ENCODE measurements around the gene CDC42EP1.
"Not testable (repeated sequence)": the region's sequence is repeated elsewhere in the genome, so short reads cannot be mapped to it uniquely, and the experiment has no call there.

CDC42EP1 gene

DNA sequence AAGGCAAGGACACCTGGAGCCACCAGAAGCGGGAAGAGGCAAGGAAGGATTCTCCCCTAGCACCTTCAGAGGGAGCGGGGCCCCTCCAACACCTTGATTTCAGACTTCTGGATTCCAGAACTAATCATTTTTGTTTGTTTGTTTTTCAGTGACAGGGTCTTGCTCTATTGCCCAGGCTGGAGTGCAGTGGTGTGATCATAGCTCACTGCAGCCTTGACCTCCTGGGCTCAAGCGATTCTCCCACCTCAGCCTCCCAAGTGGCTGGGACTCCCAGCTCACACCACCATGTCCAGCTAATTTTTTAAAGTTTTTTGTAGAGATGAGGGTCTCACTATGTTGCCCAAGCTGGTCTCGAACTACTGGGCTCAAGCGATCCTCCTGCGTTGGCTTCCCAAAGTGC, 20.5 kb upstream of the CDC42EP1 start:
- not testable (repeated sequence) for H3K9ac ChIP-seq (ENCODE audit: low read length); H3K9me3 ChIP-seq (ENCODE audit: control insufficient read depth, low read length); H3K36me3 ChIP-seq (ENCODE audit: control insufficient read depth, insufficient read depth, low read length); H3K27me3 ChIP-seq (ENCODE audit: control insufficient read depth, insufficient read depth, low read length); H3K4me3 ChIP-seq (ENCODE audit: low read length)
- peaks cover 34% of the 10 kb centered on the region for H3K4me1 ChIP-seq (ENCODE audit: control insufficient read depth, insufficient read depth, low read length)

DNA sequence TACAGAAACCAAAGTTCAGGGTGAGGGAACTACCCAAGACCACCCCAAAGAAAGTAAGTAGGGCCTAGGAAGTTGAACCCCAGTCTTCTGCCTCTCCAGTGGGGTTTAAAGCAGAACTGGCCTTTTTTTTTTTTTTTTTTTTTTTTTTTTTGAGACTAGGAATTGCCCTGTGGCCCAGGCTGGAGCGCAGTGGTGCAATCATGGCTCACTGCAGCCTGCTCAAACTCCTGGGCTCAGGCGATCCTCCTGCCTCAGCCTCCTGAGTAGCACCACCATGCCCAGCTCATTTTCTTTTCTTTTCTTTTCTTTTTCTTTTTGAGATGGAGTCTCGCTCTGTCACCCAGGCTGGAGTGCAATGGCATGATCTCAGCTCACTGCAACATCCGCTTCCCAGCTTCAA, 17.9 kb upstream of the CDC42EP1 start:
- H3K36me3 ChIP-seq (ENCODE audit: control insufficient read depth, insufficient read depth, low read length) = not testable (repeated sequence)
- peak overlapping the region; percentile 65 for H3K9ac ChIP-seq (ENCODE audit: low read length)

DNA sequence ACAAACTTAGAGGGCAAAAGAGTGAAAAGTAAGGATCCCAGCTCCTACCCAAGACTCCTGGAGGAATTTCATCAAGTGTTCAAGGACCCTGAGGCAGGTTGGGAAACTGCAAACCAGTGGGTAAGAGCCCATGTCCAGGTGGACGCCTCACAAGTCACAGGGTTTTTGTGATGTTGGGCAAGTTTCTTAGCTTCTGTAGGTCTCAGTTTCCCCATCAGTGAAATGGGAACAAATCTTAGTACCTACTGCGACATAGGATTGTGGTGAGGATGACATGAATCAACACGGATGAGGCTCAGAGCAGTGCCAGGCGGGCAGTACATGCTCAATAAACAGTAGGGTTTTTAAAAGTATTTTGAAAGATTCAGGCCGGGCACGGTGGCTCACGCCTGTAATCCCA, 17.3 kb upstream of the CDC42EP1 start:
- Histone ChIP-seq H3K27me3 (ENCODE audit: control insufficient read depth, insufficient read depth, low read length) (no peaks in the 10 kb centered on the region), H3K4me1 (ENCODE audit: control insufficient read depth, insufficient read depth, low read length) (peaks cover 65% of the 10 kb centered on the region), H3K9me3 (ENCODE audit: control insufficient read depth, low read length) (no peaks in the 10 kb centered on the region), H3K9ac (ENCODE audit: low read length) (no peak overlapping the region), H3K4me3 (ENCODE audit: low read length) (no peak overlapping the region), H3K36me3 (ENCODE audit: control insufficient read depth, insufficient read depth, low read length) (no peaks in the 10 kb centered on the region)

More for the DNA sequence above, 17.9 kb upstream of the CDC42EP1 start:
- not testable (repeated sequence) for H3K9me3 ChIP-seq (ENCODE audit: control insufficient read depth, low read length); H3K4me3 ChIP-seq (ENCODE audit: low read length); H3K27me3 ChIP-seq (ENCODE audit: control insufficient read depth, insufficient read depth, low read length)
- H3K4me1 ChIP-seq (ENCODE audit: control insufficient read depth, insufficient read depth, low read length) = peaks cover 61% of the 10 kb centered on the region

DNA sequence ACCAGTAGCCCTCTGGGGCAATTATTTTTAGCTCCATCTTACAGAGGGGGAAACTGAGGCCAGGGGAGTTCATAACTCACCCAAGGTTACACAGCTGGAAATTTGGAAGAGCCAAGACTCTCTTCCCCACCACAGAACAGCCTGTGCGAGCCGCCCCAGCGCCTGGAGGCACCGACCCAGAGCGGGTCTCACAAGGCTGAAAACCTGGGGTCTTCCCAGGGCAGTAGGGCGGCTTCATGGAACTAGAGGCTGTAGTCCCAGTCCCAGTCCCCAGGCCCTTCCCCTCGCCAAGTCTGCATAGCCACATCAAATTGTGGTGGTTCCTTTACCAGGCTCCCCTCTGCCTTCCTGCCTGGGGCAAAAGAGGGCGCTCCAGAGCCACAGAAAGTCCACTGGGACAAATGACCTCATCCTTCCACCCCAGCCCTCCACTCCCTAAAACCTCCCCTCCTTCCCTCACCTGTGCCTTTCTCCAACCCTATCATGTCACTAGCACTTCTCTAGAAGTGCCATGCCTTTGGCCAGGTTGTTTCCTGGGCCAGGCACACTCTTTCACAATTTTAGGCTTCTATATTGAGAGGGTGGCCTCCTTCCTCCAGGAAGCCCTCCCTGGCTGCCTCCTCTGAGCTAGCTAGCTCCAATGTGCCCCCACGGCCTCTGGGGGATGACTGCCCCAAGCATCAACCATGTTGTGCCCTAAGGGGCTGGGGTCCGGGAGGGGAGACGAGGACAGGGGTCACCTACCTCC, 15.2 kb upstream of the CDC42EP1 start:
- no peaks in the 10 kb centered on the region for H3K9me3 ChIP-seq (ENCODE audit: control insufficient read depth, low read length)
- H3K27me3 ChIP-seq (ENCODE audit: control insufficient read depth, insufficient read depth, low read length) = no peaks in the 10 kb centered on the region
- peak overlapping the region; percentile 87 for H3K9ac ChIP-seq (ENCODE audit: low read length)
- H3K4me1 ChIP-seq (ENCODE audit: control insufficient read depth, insufficient read depth, low read length) = peaks cover 60% of the 10 kb centered on the region
- peak overlapping the region; percentile 31 for H3K4me3 ChIP-seq (ENCODE audit: low read length)
- no peaks in the 10 kb centered on the region for H3K36me3 ChIP-seq (ENCODE audit: control insufficient read depth, insufficient read depth, low read length)

DNA sequence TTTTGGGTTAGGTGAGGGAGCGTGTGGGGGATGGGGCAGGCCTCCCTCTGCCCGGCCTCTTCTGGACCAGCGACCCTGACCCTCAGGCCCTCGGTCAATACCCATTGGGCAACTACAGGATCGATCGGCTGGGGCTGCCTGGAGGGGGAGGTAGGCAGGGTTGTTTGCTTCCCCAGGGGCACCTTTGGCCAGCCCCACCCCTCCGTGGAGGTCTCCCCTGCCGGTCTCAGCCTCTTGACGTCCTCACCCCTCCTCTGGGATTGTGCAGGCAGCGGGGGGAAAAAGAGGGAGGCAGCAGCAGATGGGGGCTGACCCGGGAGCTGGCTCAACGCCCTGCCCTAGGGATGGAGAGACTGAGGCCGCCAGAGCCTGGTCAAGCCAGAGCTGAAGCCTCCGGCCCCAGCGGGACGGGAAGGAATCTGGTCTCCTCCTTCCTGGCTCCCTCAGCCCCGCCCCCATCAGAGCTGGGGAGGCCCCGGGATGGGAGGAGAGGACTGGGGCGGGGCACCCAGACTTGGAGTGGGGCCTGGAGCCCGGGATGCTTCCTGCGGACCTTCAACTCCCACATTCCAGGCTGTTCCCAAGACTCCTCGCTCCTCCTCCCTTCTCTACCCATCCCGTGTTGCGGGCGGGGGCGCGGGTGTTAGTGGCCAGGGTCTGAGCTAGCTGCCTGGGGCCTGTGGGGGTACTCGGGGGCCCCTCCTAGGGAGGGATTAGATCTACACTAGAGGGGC, 14.4 kb upstream of the CDC42EP1 start:
- Histone ChIP-seq H3K36me3 (ENCODE audit: control insufficient read depth, insufficient read depth, low read length) (no peaks in the 10 kb centered on the region), H3K4me1 (ENCODE audit: control insufficient read depth, insufficient read depth, low read length) (peaks cover 54% of the 10 kb centered on the region), H3K9me3 (ENCODE audit: control insufficient read depth, low read length) (no peaks in the 10 kb centered on the region), H3K4me3 (ENCODE audit: low read length) (peak overlapping the region; percentile 31), H3K9ac (ENCODE audit: low read length) (peak overlapping the region; percentile 87), H3K27me3 (ENCODE audit: control insufficient read depth, insufficient read depth, low read length) (no peaks in the 10 kb centered on the region)

DNA sequence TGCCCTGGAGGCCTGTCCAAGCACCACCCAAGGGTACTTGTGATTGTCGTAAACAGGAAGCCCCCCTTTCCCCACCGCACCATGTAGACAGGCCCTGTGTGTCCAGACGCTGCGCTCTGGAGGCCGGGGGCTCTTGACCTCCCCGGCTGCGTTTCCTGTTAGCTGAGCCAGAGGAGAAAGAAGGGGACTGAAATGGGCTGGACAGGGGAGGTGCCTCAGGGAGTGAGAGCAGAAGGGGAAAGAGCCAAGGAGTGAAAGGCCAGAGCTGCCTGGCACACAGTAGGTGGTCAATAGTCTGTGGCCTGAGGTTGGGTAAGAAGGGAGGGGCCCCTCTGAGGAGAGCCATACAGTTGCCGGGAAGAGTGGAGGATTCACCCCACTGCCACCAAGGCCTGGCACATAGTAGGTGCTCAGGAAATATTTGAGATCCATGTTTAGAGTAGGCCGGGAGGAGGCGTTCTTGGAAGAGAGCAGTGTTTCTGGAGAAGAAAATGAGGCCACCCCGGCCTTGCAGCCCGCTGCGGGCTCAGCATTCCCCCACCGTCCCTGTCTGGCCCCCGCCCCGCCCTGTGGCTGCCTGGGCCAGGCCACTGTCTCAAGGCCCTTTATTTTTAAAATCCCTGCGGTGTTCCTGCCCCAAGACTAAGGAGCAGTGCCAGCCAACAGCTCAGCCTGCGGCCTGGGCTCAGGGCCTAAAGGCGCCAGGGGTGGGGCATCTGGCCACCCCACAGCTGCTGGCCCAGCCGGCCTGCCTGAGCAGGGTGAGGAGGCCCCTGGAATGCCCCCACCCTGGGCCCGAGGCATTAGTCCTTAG, 13.6 kb upstream of the CDC42EP1 start:
- no peak overlapping the region for H3K4me3 ChIP-seq (ENCODE audit: low read length)
- no peaks in the 10 kb centered on the region for H3K9me3 ChIP-seq (ENCODE audit: control insufficient read depth, low read length)
- peak overlapping the region; percentile 87 for H3K9ac ChIP-seq (ENCODE audit: low read length)
- H3K4me1 ChIP-seq (ENCODE audit: control insufficient read depth, insufficient read depth, low read length) = peaks cover 47% of the 10 kb centered on the region
- H3K36me3 ChIP-seq (ENCODE audit: control insufficient read depth, insufficient read depth, low read length) = no peaks in the 10 kb centered on the region
- no peaks in the 10 kb centered on the region for H3K27me3 ChIP-seq (ENCODE audit: control insufficient read depth, insufficient read depth, low read length)

DNA sequence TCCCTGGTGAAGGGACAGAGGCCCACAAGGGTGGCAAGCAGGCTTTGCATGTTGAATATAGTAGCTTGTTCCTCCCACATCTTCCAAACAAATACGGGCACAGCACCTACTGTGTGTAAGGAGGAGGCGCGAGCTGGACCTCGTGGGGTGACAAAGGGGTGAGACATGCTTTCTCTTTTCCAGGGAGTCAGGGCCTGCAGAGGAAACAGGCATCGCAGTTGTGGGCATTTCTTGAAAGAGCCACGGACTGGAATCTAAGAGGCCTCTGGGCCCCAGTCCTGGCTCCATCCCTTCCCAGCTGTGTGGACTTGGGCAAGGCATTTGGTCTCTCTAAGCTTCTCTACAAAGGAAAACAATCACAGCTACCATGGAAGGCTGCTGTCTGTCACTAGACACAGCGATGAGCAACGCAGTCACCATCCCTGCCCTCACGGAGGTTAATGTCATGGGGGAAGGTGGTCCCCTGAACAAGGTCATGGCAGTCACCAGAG, 13.0 kb upstream of the CDC42EP1 start:
- no peaks in the 10 kb centered on the region for H3K36me3 ChIP-seq (ENCODE audit: control insufficient read depth, insufficient read depth, low read length)
- no peaks in the 10 kb centered on the region for H3K9me3 ChIP-seq (ENCODE audit: control insufficient read depth, low read length)
- no peaks in the 10 kb centered on the region for H3K27me3 ChIP-seq (ENCODE audit: control insufficient read depth, insufficient read depth, low read length)
- H3K9ac ChIP-seq (ENCODE audit: low read length) = peak overlapping the region; percentile 87
- H3K4me1 ChIP-seq (ENCODE audit: control insufficient read depth, insufficient read depth, low read length) = peaks cover 47% of the 10 kb centered on the region
- no peak overlapping the region for H3K4me3 ChIP-seq (ENCODE audit: low read length)

DNA sequence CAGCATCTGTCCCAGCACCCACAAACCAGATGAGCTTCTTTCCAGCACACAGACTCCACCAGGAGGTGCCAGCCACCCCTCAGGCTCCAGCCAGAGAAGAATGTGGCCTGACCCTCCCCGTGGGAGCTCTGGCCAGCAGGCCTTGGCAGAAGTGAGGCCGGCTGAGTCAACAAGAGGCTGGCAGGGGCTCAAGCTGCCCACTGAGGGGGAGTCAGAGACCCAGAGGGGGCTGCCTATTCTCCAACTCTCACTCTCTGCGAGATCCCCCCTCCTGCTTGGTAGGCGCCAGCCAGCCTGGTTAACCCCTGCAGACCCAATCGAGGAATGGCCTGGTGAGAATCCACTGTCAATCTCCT, 10.6 kb upstream of the CDC42EP1 start:
- no peaks in the 10 kb centered on the region for H3K27me3 ChIP-seq (ENCODE audit: control insufficient read depth, insufficient read depth, low read length)
- H3K9me3 ChIP-seq (ENCODE audit: control insufficient read depth, low read length) = no peaks in the 10 kb centered on the region
- H3K36me3 ChIP-seq (ENCODE audit: control insufficient read depth, insufficient read depth, low read length) = no peaks in the 10 kb centered on the region
- H3K9ac ChIP-seq (ENCODE audit: low read length) = no peak overlapping the region
- H3K4me3 ChIP-seq (ENCODE audit: low read length) = no peak overlapping the region
- peaks cover 50% of the 10 kb centered on the region for H3K4me1 ChIP-seq (ENCODE audit: control insufficient read depth, insufficient read depth, low read length)

DNA sequence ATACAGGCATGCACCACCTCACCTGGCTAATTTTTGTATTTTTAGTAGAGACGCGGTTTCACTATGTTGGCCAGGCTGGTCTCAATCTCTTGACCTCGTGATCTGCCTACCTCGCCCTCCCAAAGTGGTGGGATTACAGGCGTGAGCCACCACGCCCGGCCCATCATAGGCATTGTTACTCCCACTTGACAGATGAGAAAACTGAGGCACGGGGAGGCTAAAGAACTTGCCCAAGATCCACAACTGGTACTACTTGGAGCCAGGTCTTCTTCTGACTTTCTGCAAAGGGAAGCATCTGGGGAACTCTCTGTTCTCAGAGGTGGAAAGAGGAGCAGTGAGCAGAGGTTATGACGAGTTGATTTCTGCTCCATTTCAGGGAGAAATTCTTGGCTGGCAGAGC, 9.4 kb upstream of the CDC42EP1 start:
- H3K9me3 ChIP-seq (ENCODE audit: control insufficient read depth, low read length); H3K27me3 ChIP-seq (ENCODE audit: control insufficient read depth, insufficient read depth, low read length); H3K4me3 ChIP-seq (ENCODE audit: low read length); H3K36me3 ChIP-seq (ENCODE audit: control insufficient read depth, insufficient read depth, low read length); H3K9ac ChIP-seq (ENCODE audit: low read length): not testable (repeated sequence)
- peaks cover 38% of the 10 kb centered on the region for H3K4me1 ChIP-seq (ENCODE audit: control insufficient read depth, insufficient read depth, low read length)

DNA sequence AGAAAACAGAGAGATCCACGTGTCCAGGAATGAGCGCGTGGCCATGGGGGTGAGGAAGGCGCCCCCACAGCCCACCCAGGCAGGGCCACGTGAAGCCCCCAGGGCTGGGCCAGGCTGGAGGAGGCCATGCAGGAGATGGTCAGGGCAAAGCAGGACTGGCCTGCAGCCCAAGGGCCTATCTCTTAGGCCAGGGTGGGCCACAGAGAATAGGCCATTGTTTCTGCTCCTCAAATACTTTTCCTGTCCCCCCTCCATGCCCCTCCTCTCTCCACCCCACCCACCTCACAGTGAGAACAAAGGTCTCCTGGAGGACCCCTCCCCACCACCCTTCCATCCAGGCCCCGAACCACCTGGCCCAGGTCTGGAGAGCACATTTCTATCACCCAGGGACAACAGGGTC, 8.3 kb upstream of the CDC42EP1 start:
- H3K36me3 ChIP-seq (ENCODE audit: control insufficient read depth, insufficient read depth, low read length) = no peaks in the 10 kb centered on the region
- peaks cover 33% of the 10 kb centered on the region for H3K4me1 ChIP-seq (ENCODE audit: control insufficient read depth, insufficient read depth, low read length)
- H3K9me3 ChIP-seq (ENCODE audit: control insufficient read depth, low read length) = no peaks in the 10 kb centered on the region
- no peak overlapping the region for H3K9ac ChIP-seq (ENCODE audit: low read length)
- H3K4me3 ChIP-seq (ENCODE audit: low read length) = no peak overlapping the region
- H3K27me3 ChIP-seq (ENCODE audit: control insufficient read depth, insufficient read depth, low read length) = no peaks in the 10 kb centered on the region

DNA sequence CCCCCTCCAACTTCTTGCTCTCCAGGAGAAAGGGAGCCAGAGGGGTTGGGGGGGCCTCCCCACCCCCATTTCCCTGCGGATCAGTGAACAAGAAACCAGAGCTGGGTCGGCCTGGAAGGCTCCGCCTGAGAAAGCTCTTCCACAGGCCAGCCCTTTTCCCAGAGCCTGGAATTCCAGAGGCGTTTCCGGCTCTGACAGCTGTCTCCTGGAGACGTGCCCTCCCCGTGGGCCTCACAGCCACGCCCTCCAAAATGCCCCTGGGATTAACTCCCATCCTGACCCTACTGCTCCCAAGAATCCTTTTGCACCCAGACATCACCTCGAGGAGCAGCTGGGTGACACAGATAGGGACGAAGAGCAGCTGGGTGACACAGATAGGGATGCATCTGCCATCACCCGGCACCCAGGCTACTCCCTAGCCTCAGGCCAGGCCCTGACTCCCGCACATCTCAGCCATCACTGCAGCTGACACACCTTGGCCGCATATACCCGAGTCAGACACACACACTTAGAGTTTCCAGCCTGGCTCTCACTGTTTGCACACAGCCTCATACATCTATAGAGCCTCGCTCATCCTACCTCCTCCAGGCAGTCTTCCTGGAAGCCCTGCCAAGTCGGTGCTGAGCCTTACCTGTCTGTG, 7.6 kb upstream of the CDC42EP1 start:
- H3K4me1 ChIP-seq (ENCODE audit: control insufficient read depth, insufficient read depth, low read length) = peaks cover 33% of the 10 kb centered on the region
- H3K36me3 ChIP-seq (ENCODE audit: control insufficient read depth, insufficient read depth, low read length) = no peaks in the 10 kb centered on the region
- H3K4me3 ChIP-seq (ENCODE audit: low read length) = no peak overlapping the region
- no peak overlapping the region for H3K9ac ChIP-seq (ENCODE audit: low read length)
- no peaks in the 10 kb centered on the region for H3K27me3 ChIP-seq (ENCODE audit: control insufficient read depth, insufficient read depth, low read length)
- no peaks in the 10 kb centered on the region for H3K9me3 ChIP-seq (ENCODE audit: control insufficient read depth, low read length)

Measured in mucosa of stomach (tissue), 1 donor.